HL-60 (cell line): ENCODE results near the gene BCL7A.

ENCODE experiments used
- CTCF ChIP-seq: IDR thresholded peaks from one replicate; pipeline ENCODE4 v1.5.1; 2011; ENCODE audit warnings: low read length, control low read depth, inconsistent platforms; ENCODE audit not compliant: insufficient read depth
- GABPA ChIP-seq: IDR thresholded peaks from 2 replicates; pipeline ENCODE4 v1.6.1; 2012; ENCODE audit warnings: low read depth
- POLR2AphosphoS5 ChIP-seq: IDR thresholded peaks from 2 replicates; pipeline ENCODE4 v1.6.1; 2012; ENCODE audit warnings: low read depth
- REST ChIP-seq: IDR thresholded peaks from 2 replicates; pipeline ENCODE4 v1.6.1; 2012; ENCODE audit warnings: low read depth; ENCODE audit not compliant: insufficient replicate concordance
- SPI1 ChIP-seq: IDR thresholded peaks from 2 replicates; pipeline ENCODE4 v1.6.1; 2012; ENCODE audit warnings: low read depth, mild to moderate bottlenecking, borderline replicate concordance

GRCh38 chr12:122018937-122019336, 2.7 kb upstream of the BCL7A start:
- TF ChIP-seq CTCF (no peak), POLR2AphosphoS5 (no peak), SPI1 (no peak), REST (no peak), GABPA (no peak)
